Panc1 (cell line): ENCODE measurements around the gene ITGA3. TPM values are rescaled to one million over a fixed set of nuclear protein-coding genes. Genes with fewer than 3 reads are reported as not detected.

Experiments used
- ATAC-seq: fragments of 200-7000 bp; cut with Tn5 transposase; 2 replicates; pipeline ENCODE4 v1.9.1; 2020; ENCODE audit warnings: mild to moderate bottlenecking, moderate library complexity
- BruUV-seq: library from RNA; stranded (reverse); fragments of 400-500 nt; replicated peaks from 2 replicates; lab custom pipeline; 2021; lab: Mats Ljungman, UMichigan
- CTCF ChIA-PET: fragments of 300-600 bp; sonication (Branson Sonifier 250); formaldehyde crosslinking; loops from one replicate; lab custom pipeline; 2022; ENCODE audit warnings: antibody characterized with exemption; lab: Charles Lee
- POLR2A ChIA-PET: fragments of 300-600 bp; sonication (Branson Sonifier 250); formaldehyde crosslinking; loops from one replicate; lab custom pipeline; 2022; ENCODE audit warnings: antibody characterized with exemption; lab: Charles Lee
- DNase-seq: peaks from one replicate; pipeline ENCODE4 v3.0.0-alpha.2; 2010; ENCODE audit warnings: low read depth, low spot score
- H3K27ac ChIP-seq: 2 replicates; pipeline ENCODE4 v1.5.1; 2011; ENCODE audit warnings: mild to moderate bottlenecking, low read length, inconsistent platforms
- H3K27me3 ChIP-seq: fragments of 200-500 bp; sonication (Bioruptor generic); 2 replicates; pipeline ENCODE4 v1.6.0; 2014; ENCODE audit warnings: low read length, inconsistent platforms; ENCODE audit not compliant: control insufficient read depth, insufficient read depth
- H3K36me3 ChIP-seq: fragments of 200-500 bp; sonication (Bioruptor generic); 2 replicates; pipeline ENCODE4 v1.5.1; 2014; ENCODE audit warnings: inconsistent platforms, mild to moderate bottlenecking, low read length, moderate library complexity; ENCODE audit not compliant: control insufficient read depth, insufficient read depth
- H3K4me1 ChIP-seq: 2 replicates; pipeline ENCODE4 v1.5.1; 2011; ENCODE audit warnings: inconsistent platforms, mild to moderate bottlenecking, low read length, moderate library complexity; ENCODE audit not compliant: control insufficient read depth, insufficient read depth
- H3K4me3 ChIP-seq, 2 experiments: 2 replicates each; pipeline ENCODE4 v1.5.1; 2011 to 2012; ENCODE audit warnings: low read depth in 2 of 2, low read length in 2 of 2, mild to moderate bottlenecking in 2 of 2, inconsistent platforms in 1 of 2, moderate library complexity in 1 of 2
- H3K9me3 ChIP-seq: fragments of 200-500 bp; sonication (Bioruptor generic); 2 replicates; pipeline ENCODE4 v1.5.1; 2014; ENCODE audit warnings: low read depth, mild to moderate bottlenecking, inconsistent platforms, low read length, moderate library complexity; ENCODE audit not compliant: control insufficient read depth, insufficient read depth
- POLR2AphosphoS5 ChIP-seq: IDR thresholded peaks from 2 replicates; pipeline ENCODE4 v1.6.1; 2012; ENCODE audit warnings: mild to moderate bottlenecking, low read depth, low read length, moderate library complexity
- SIN3A ChIP-seq: IDR thresholded peaks from 2 replicates; pipeline ENCODE4 v1.6.1; 2012; ENCODE audit warnings: low read depth, mild to moderate bottlenecking, low read length, moderate library complexity, borderline replicate concordance; ENCODE audit not compliant: insufficient read depth
- TCF7L2 ChIP-seq: IDR thresholded peaks from 2 replicates; pipeline ENCODE4 v1.6.1; 2011; ENCODE audit warnings: mild to moderate bottlenecking, low read depth, low read length, inconsistent platforms
- in situ Hi-C: cut with HindIII; loops from 2 replicates; pipeline ENCODE4 v1.10.0; 2016; ENCODE audit warnings: low sequenced_read_pairs, low pct_unique_long_range_greater_than_20kb
- intact Hi-C: fragments of 100-400 bp; cut with micrococcal nuclease; formaldehyde crosslinking; loops from one replicate; pipeline ENCODE4 v1.10.0; 2022; ENCODE audit not compliant: unreplicated experiment
- total RNA-seq: library from RNA; stranded (reverse); gene quantifications from one replicate; pipeline ENCODE4 v1.2.1, GENCODE V29; 2021; ENCODE audit not compliant: unreplicated experiment
- TF ChIP-seq, protein P1 (sequence below): fragments of 450-650 bp; IDR thresholded peaks from 2 replicates; pipeline ENCODE4 v1.5.1; 2017; ENCODE audit warnings: mild to moderate bottlenecking
- TF ChIP-seq, protein P2 (sequence below), 2 experiments: IDR thresholded peaks; 2 replicates each; pipeline ENCODE4 v1.6.1; 2011 to 2012; ENCODE audit warnings: low read depth in 2 of 2, control low read depth in 1 of 2, low read length in 1 of 2, mild to moderate bottlenecking in 1 of 2, moderate library complexity in 1 of 2; ENCODE audit not compliant: insufficient read depth in 1 of 2

ITGA3 gene
- total RNA-seq, 1 experiment from 2014 or later = 439 TPM

DNA sequence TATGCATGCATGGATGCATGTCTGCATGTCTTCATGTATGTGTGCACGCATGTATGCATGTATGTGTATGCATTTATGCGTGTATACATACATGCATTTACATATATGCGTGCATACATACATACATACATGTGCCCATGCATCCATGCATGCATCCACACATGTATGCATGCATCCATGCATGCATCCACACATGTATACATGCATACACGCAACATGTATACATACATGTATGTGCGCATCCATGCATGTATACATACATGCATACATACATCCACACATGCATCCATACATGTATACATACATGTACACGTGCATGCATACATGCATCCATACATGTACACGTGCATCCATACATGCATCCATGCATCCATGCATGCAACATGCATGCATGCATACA lies 31.1 kb upstream of the ITGA3 start:
- no peak for TF ChIP-seq TCF7L2
- TF ChIP-seq, protein P1, sequence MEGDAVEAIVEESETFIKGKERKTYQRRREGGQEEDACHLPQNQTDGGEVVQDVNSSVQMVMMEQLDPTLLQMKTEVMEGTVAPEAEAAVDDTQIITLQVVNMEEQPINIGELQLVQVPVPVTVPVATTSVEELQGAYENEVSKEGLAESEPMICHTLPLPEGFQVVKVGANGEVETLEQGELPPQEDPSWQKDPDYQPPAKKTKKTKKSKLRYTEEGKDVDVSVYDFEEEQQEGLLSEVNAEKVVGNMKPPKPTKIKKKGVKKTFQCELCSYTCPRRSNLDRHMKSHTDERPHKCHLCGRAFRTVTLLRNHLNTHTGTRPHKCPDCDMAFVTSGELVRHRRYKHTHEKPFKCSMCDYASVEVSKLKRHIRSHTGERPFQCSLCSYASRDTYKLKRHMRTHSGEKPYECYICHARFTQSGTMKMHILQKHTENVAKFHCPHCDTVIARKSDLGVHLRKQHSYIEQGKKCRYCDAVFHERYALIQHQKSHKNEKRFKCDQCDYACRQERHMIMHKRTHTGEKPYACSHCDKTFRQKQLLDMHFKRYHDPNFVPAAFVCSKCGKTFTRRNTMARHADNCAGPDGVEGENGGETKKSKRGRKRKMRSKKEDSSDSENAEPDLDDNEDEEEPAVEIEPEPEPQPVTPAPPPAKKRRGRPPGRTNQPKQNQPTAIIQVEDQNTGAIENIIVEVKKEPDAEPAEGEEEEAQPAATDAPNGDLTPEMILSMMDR = no peak
- TF ChIP-seq SIN3A = no peak
- no peak for TF ChIP-seq POLR2AphosphoS5
- TF ChIP-seq, protein P2, sequence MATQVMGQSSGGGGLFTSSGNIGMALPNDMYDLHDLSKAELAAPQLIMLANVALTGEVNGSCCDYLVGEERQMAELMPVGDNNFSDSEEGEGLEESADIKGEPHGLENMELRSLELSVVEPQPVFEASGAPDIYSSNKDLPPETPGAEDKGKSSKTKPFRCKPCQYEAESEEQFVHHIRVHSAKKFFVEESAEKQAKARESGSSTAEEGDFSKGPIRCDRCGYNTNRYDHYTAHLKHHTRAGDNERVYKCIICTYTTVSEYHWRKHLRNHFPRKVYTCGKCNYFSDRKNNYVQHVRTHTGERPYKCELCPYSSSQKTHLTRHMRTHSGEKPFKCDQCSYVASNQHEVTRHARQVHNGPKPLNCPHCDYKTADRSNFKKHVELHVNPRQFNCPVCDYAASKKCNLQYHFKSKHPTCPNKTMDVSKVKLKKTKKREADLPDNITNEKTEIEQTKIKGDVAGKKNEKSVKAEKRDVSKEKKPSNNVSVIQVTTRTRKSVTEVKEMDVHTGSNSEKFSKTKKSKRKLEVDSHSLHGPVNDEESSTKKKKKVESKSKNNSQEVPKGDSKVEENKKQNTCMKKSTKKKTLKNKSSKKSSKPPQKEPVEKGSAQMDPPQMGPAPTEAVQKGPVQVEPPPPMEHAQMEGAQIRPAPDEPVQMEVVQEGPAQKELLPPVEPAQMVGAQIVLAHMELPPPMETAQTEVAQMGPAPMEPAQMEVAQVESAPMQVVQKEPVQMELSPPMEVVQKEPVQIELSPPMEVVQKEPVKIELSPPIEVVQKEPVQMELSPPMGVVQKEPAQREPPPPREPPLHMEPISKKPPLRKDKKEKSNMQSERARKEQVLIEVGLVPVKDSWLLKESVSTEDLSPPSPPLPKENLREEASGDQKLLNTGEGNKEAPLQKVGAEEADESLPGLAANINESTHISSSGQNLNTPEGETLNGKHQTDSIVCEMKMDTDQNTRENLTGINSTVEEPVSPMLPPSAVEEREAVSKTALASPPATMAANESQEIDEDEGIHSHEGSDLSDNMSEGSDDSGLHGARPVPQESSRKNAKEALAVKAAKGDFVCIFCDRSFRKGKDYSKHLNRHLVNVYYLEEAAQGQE (IDR thresholded peaks at IDR 0.05; ENCODE audit: insufficient read depth in 1 of 2, low read depth in 2 of 2, low read length in 1 of 2) = no peak
- Histone ChIP-seq H3K27me3 (no peaks in the 10 kb centered on the region), H3K9me3 (peaks cover 3% of the 10 kb centered on the region; the same call in 1 of the 2 replicates), H3K36me3 (no peaks in the 10 kb centered on the region), H3K4me1 (peaks cover 34% of the 10 kb centered on the region), H3K27ac (no peak overlapping the region), H3K4me3 (no peak overlapping the region)
- CTCF ChIA-PET = interaction anchor here (0.7 kb wide), 1 partner anchor 153 kb away, joined by 7 read pairs; no protein-coding TSS in a partner anchor
- BruUV-seq = no TSS peak
- DNase-seq = no peak
- intact Hi-C loops (no loop called here), in situ Hi-C loops (no loop called here)
- POLR2A ChIA-PET = no interaction called here
- ATAC-seq = no peak

DNA sequence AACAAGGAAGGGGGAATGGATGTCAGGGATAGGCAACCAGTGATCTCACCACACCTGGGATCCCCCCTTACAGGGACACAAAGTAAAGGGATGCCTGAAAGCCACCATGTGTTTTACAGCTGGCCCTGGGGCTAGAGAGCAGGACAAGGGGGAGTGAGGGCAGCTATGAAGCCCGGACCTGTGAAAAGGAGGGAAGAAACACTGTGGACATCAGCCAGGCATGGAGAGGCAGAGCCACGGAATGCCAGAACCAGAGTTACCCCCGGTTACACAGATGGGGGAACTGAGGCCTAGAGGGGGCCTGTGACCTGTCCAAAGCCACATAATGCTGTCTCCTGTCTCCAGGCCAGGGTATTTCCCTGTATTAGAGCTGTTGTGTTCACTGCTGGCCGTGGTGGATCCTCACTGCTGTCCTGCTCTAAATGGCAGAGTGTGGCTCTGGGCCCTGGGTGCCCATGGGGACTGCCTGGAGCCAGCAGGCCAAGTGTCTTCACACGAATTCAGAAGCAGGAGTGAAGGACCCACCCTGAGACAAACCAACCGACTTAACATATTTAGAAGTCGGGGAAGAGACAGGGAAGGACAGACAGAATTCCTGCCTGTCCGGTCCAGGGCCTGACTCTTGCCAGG lies 29.7 kb upstream of the ITGA3 start:
- Histone ChIP-seq H3K27me3 (no peaks in the 10 kb centered on the region), H3K27ac (peak overlapping the region; percentile 91), H3K9me3 (peaks cover 3% of the 10 kb centered on the region; the same call in 1 of the 2 replicates), H3K4me3 (0 out of 4 replicates have a peak overlapping the region, but pooled peaks of 1 of the 2 experiments have one; percentile 1), H3K36me3 (no peaks in the 10 kb centered on the region), H3K4me1 (peaks cover 34% of the 10 kb centered on the region)
- TF ChIP-seq SIN3A (no peak), POLR2AphosphoS5 (no peak), TCF7L2 (no peak)
- TF ChIP-seq, protein P1 = no peak
- TF ChIP-seq, protein P2 (IDR thresholded peaks at IDR 0.05; ENCODE audit: insufficient read depth in 1 of 2, low read depth in 2 of 2, low read length in 1 of 2) = no peak
- ATAC-seq (no peak), DNase-seq (no peak)
- BruUV-seq = no TSS peak
- intact Hi-C loops = no loop called here
- ChIA-PET POLR2A (interaction anchor here (0.5 kb wide), 1 partner anchor 62 kb away, joined by 4 read pairs; no protein-coding TSS in a partner anchor), CTCF (interaction anchor here (0.6 to 3.6 kb wide), 2 partner anchors 31 to 452 kb away, joined by 3 to 15 read pairs; partner anchors contain the start of gene ITGA3)
- in situ Hi-C loops = no loop called here
